ENCODE measurements around the gene CCDC85A. TPM values are rescaled to one million over a fixed set of nuclear protein-coding genes. Genes with fewer than 3 reads are reported as not detected.

The CCDC85A gene
- total RNA-seq, 3 donors from 2014 or later = not detected

DNA sequence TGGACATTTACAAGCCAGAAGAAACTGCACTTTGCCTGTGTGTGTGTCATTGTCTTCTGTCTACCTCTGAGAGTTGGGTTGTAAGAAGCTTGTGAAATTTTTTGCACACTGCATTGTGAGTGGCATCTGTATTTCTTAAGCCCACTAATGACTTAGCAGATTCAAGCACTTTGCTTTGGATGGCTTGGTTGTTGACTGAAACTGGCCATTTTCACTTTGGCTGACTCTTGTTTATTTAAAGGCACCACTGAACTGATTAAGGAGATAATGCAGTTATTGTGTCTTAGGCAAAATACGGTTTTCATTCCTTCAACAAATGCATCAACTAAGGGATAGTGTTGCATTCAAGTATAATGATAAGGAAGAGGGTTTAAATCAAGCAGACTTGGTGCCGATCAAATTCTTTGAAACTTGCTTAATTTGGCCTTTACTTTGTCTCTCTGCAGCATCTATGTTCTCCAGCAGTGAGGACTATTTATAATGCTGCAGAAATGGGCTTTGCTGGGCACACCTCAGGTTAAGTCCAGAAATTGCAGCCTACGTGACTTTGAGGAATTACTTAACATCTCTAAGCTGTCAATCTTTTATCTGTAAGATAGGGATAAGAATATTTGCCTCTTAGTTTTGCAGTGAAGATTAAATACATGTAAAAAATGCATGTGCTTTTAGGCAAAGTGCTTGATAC, 142.0 kb downstream of the CCDC85A start:
- no peaks in the 10 kb centered on the region for H3K27me3 Mint-ChIP-seq (ENCODE audit: low read depth)
- peaks cover 4% of the 10 kb centered on the region for H3K9me3 Mint-ChIP-seq
- DNase-seq (no peak), ATAC-seq (no peak)
- no peak overlapping the region for H3K4me3 Mint-ChIP-seq
- H3K36me3 Mint-ChIP-seq (ENCODE audit: insufficient read depth) = no peaks in the 10 kb centered on the region
- no peaks in the 10 kb centered on the region for H3K4me1 Mint-ChIP-seq (ENCODE audit: low read depth)

- ATAC-seq = no peak
- no peak for DNase-seq
- no peaks in the 10 kb centered on the region for H3K4me1 Mint-ChIP-seq (ENCODE audit: low read depth)
Observed at GRCh38 chr2:56326346-56326741, 142.6 kb downstream of the CCDC85A start.

GRCh38 chr2:56331810-56332209, 148.0 kb downstream of the CCDC85A start:
- DNase-seq = no peak
- Mint-ChIP-seq H3K4me3 (no peak overlapping the region), H3K4me1 (ENCODE audit: low read depth) (no peaks in the 10 kb centered on the region), H3K36me3 (ENCODE audit: insufficient read depth) (no peaks in the 10 kb centered on the region), H3K27me3 (ENCODE audit: low read depth) (no peaks in the 10 kb centered on the region), H3K9me3 (peaks cover 4% of the 10 kb centered on the region)
- no peak for ATAC-seq

More at GRCh38 chr2:56326346-56326741, 142.6 kb downstream of the CCDC85A start:
- Mint-ChIP-seq H3K27me3 (ENCODE audit: low read depth) (no peaks in the 10 kb centered on the region), H3K36me3 (ENCODE audit: insufficient read depth) (no peaks in the 10 kb centered on the region), H3K4me3 (no peak overlapping the region), H3K9me3 (peaks cover 4% of the 10 kb centered on the region)

DNA sequence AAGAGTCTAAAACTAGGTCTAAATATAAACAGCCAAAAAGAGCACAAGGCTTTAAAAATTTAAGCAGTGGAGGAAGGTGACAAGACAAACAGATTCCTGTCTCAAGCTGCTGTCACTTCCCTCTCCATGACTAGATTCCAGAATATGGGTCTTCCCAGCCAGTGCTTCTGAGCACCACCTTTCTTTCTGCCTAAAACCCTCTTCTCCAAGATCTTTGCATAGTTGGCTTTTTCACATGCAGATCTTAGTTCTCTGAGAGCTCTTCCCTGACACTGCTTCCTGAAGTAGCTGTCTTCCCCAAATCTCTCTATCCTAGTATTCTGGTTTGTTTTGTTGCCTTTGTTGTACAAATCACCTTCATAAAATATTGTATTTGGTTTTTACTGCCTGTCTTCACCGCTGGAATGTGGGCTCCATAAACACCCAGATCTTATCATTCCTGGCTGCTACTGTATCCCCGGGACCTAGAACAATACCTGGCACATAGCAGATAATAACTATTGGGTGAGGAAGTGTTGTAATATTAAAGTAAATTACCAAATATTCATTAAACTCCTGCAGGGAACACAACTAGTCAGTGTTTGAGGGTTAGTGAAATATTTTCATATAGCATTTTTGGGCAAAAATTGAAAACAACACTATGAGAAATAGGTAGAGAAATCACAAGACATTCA, 150.2 kb downstream of the CCDC85A start:
- Mint-ChIP-seq H3K27me3 (ENCODE audit: low read depth) (no peaks in the 10 kb centered on the region), H3K4me3 (no peak overlapping the region), H3K4me1 (ENCODE audit: low read depth) (no peaks in the 10 kb centered on the region), H3K9me3 (peaks cover 3% of the 10 kb centered on the region), H3K36me3 (ENCODE audit: insufficient read depth) (no peaks in the 10 kb centered on the region)
- no peak for ATAC-seq
- no peak for DNase-seq

DNA sequence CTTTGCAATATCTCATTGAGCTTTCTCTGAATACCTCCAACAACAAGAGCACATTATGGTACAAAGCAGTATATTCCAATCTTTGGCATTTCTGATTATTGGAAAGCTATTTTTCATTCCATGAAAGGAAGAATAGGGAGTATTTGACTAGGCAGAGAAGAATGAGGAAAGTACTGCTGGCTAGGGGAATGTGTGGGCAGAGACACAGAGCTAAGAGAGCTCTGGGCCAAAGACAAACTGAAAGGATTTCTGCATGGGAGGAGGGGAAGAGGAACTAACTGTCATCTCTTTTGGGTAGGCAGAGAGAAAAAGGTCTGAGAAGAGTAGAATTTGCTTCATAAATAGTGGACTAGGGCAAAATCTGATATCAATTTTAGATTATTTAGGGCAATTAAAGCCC, 150.8 kb downstream of the CCDC85A start:
- H3K27me3 Mint-ChIP-seq (ENCODE audit: low read depth) = no peaks in the 10 kb centered on the region
- H3K9me3 Mint-ChIP-seq = no peaks in the 10 kb centered on the region
- DNase-seq (no peak), ATAC-seq (no peak)
- no peaks in the 10 kb centered on the region for H3K36me3 Mint-ChIP-seq (ENCODE audit: insufficient read depth)
- H3K4me3 Mint-ChIP-seq = no peak overlapping the region
- no peaks in the 10 kb centered on the region for H3K4me1 Mint-ChIP-seq (ENCODE audit: low read depth)

DNA sequence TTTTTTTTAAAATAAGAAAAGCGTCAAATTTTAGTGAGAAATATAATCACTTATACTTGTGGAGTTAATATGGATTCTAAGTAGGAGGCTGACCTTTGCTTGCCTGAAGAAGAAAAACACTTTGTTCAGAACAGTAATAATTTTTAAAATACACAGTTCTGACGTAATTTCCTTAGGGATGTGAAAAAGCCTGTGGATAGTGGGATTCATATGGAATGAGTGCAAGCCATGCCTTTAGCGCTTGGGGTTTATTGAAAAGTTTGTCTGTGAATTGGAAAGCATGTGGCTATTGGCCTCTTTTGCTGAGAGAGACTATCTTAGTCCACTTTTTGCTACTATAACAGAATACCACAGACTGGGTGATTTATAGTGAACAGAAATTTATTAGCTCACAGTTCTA, 151.3 kb downstream of the CCDC85A start:
- H3K36me3 Mint-ChIP-seq (ENCODE audit: insufficient read depth) = no peaks in the 10 kb centered on the region
- no peak overlapping the region for H3K4me3 Mint-ChIP-seq
- DNase-seq = no peak
- no peak for ATAC-seq
- no peaks in the 10 kb centered on the region for H3K9me3 Mint-ChIP-seq
- no peaks in the 10 kb centered on the region for H3K4me1 Mint-ChIP-seq (ENCODE audit: low read depth)
- H3K27me3 Mint-ChIP-seq (ENCODE audit: low read depth) = no peaks in the 10 kb centered on the region

DNA sequence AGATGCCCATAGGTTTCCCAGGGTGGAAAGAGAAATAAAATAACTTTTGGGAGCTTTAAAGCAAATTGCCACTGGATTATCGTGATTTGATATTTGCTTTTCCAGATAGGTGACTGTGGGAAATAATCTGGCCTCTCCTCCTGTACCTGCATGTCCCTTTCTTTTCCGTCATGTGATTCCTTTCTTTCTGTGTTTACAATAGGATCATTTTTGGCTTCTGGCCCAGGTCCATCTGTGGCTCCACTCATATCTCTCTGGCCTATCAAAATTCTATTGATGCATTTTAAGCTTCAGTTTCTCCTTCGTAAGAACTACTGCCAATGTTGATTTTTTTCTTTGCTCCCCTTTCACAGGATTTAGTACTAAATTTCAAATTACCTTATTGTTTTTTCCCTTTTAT, 153.6 kb downstream of the CCDC85A start:
- DNase-seq (no peak), ATAC-seq (no peak)

DNA sequence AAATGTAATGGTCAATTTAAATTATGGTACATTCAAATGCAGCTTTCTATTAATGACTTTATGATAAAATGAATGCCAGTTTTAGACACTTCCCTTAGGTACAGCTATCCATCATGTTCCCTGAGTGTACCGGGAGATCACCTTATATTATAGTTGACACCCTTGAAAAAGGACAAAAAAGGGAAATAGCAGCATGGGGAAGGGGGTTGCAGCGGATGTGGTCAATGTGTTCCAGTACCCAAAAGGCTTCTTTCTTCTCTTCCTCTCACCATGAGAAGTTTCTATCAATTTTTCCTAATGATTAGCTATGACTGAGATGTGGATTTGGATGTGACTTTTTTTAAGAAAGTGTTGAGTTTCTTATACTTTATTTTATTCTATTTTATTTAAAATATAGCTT, 154.4 kb downstream of the CCDC85A start:
- ATAC-seq (no peak), DNase-seq (no peak)
- Mint-ChIP-seq H3K4me1 (ENCODE audit: low read depth) (no peaks in the 10 kb centered on the region), H3K9me3 (no peaks in the 10 kb centered on the region), H3K36me3 (ENCODE audit: insufficient read depth) (no peaks in the 10 kb centered on the region), H3K27me3 (ENCODE audit: low read depth) (no peaks in the 10 kb centered on the region), H3K4me3 (no peak overlapping the region)

More for the DNA sequence above, 153.6 kb downstream of the CCDC85A start:
- Mint-ChIP-seq H3K9me3 (no peaks in the 10 kb centered on the region), H3K4me1 (ENCODE audit: low read depth) (no peaks in the 10 kb centered on the region), H3K27me3 (ENCODE audit: low read depth) (no peaks in the 10 kb centered on the region), H3K36me3 (ENCODE audit: insufficient read depth) (no peaks in the 10 kb centered on the region), H3K4me3 (no peak overlapping the region)

GRCh38 chr2:56344771-56345170, 161.0 kb downstream of the CCDC85A start:
- ATAC-seq (no peak), DNase-seq (no peak)
- Mint-ChIP-seq H3K9me3 (no peaks in the 10 kb centered on the region), H3K4me1 (ENCODE audit: low read depth) (no peaks in the 10 kb centered on the region), H3K36me3 (ENCODE audit: insufficient read depth) (no peaks in the 10 kb centered on the region), H3K27me3 (ENCODE audit: low read depth) (no peaks in the 10 kb centered on the region), H3K4me3 (no peak overlapping the region)

DNA sequence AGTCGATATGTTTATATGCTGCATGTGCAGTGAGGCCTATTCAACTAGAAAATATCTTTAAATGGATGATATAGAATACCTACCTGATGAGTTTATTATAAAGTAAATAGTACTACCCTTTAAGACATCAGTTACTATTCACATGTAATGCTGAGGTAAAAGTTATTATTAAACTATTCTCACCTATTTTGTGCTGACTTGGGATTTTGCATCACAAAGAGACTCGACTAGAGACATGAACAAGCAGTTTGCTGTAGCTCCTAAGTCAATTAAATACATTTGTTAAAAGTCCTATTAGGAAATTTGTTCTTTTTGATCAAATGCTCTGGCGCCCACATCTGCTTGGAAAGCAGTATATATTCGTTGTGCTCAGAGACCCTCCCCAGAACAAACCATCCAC, 164.1 kb downstream of the CCDC85A start:
- H3K4me1 Mint-ChIP-seq (ENCODE audit: low read depth) = no peaks in the 10 kb centered on the region
- ATAC-seq = no peak
- H3K4me3 Mint-ChIP-seq = no peak overlapping the region
- no peaks in the 10 kb centered on the region for H3K27me3 Mint-ChIP-seq (ENCODE audit: low read depth)
- H3K9me3 Mint-ChIP-seq = no peaks in the 10 kb centered on the region
- DNase-seq = no peak
- no peaks in the 10 kb centered on the region for H3K36me3 Mint-ChIP-seq (ENCODE audit: insufficient read depth)

DNA sequence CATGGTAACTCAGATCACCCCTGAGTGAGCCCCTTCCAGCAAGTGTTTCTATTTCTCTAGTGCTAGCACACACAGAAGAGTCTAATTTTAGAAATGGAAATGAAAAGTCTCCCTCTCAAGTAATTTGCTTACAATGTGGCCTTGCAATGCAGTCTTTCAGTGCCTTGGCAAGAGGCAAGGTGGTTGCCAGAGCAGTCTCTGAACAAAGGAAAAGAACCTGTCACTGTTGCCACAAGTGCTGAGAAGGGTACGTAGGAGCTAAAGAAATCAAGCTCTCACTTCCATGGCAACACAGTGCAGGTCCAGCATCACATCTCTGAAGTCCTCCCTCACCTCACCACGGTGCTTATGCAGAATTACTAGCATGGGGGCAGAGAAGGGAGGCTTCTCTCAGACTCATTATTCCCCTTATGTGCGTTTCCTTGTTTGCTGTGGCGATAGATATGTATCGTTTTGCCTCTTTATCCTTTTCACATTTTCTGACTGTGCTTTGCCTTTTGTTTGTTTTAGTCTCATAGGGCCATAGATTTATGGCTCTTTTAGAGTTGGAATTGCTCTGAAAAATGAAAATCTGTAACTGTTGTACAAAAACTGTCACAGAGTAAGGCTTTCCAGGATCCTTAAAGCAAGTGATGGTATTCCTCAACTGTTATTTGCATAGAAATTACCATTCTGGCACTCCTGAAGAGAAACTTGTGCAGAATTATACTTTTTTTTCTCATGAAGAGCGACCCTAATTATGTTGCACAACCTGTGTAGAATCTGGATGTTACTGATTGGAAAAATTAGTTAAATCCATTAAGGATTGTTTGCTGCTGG, 164.8 kb downstream of the CCDC85A start:
- H3K9me3 Mint-ChIP-seq = no peaks in the 10 kb centered on the region
- no peaks in the 10 kb centered on the region for H3K4me1 Mint-ChIP-seq (ENCODE audit: low read depth)
- no peaks in the 10 kb centered on the region for H3K36me3 Mint-ChIP-seq (ENCODE audit: insufficient read depth)
- DNase-seq (no peak), ATAC-seq (no peak)
- H3K27me3 Mint-ChIP-seq (ENCODE audit: low read depth) = no peaks in the 10 kb centered on the region
- no peak overlapping the region for H3K4me3 Mint-ChIP-seq

GRCh38 chr2:56357655-56358295, 174.0 kb downstream of the CCDC85A start:
- Mint-ChIP-seq H3K4me1 (ENCODE audit: low read depth) (no peaks in the 10 kb centered on the region), H3K9me3 (peaks cover 10% of the 10 kb centered on the region), H3K4me3 (no peak overlapping the region), H3K27me3 (ENCODE audit: low read depth) (no peaks in the 10 kb centered on the region), H3K36me3 (ENCODE audit: insufficient read depth) (no peaks in the 10 kb centered on the region)
- DNase-seq = no peak
- no peak for ATAC-seq

- no peak overlapping the region for H3K4me3 Mint-ChIP-seq
- H3K36me3 Mint-ChIP-seq (ENCODE audit: insufficient read depth) = no peaks in the 10 kb centered on the region
- peak in 1 of 2 donors; percentile 14 for ATAC-seq
Observed at GRCh38 chr2:56361844-56362243, 178.1 kb downstream of the CCDC85A start.

DNA sequence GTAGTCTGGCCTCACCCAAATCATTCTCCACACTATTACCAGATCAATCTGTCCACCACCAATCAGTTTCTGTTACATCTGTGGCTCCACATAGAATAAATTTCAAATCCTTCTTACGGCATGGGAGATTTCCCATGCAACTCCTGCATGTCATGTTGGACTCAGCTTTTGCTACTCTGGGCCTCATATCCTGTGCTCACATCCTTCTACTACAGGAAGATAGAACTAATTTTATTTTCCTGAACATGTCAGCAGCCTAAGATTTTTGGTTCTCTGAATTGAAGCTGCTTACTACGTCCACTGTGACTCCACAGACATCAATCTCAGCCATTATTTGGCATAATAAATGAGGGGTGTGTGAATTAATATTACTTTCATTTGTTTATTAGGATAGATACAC, 181.1 kb downstream of the CCDC85A start:
- no peak for ATAC-seq
- H3K36me3 Mint-ChIP-seq (ENCODE audit: insufficient read depth) = no peaks in the 10 kb centered on the region
- H3K9me3 Mint-ChIP-seq = peaks cover 14% of the 10 kb centered on the region
- H3K4me1 Mint-ChIP-seq (ENCODE audit: low read depth) = no peaks in the 10 kb centered on the region
- DNase-seq = no peak
- no peaks in the 10 kb centered on the region for H3K27me3 Mint-ChIP-seq (ENCODE audit: low read depth)
- no peak overlapping the region for H3K4me3 Mint-ChIP-seq

More at GRCh38 chr2:56361844-56362243, 178.1 kb downstream of the CCDC85A start:
- Mint-ChIP-seq H3K9me3 (peaks cover 14% of the 10 kb centered on the region), H3K4me1 (ENCODE audit: low read depth) (no peaks in the 10 kb centered on the region), H3K27me3 (ENCODE audit: low read depth) (no peaks in the 10 kb centered on the region)
- DNase-seq = no peak

Data from activated T-cell treated with anti-CD3 and anti-CD28 coated beads, Interleukin-2, amount 50 U/mL, for 4 hours (primary cell).